Left ventricle myocardium inferior (tissue), 1 donor: Measurements from ENCODE around the gene OOEP. TPM values are rescaled to one million over a fixed set of nuclear protein-coding genes. Genes with fewer than 3 reads are reported as not detected.

Source experiments
- DNase-seq: peaks from one replicate; pipeline ENCODE4 v3.0.0-alpha.2; 2020
- H3K27ac ChIP-seq: fragments of 200-600 bp; replicated peaks from 2 replicates; pipeline ENCODE4 v1.8.0; 2021
- H3K27me3 ChIP-seq: fragments of 200-600 bp; 2 replicates; pipeline ENCODE4 v1.8.0; 2021; ENCODE audit warnings: low read depth
- H3K36me3 ChIP-seq: fragments of 200-600 bp; 2 replicates; pipeline ENCODE4 v1.8.0; 2021
- H3K4me1 ChIP-seq: fragments of 200-600 bp; 2 replicates; pipeline ENCODE4 v1.8.0; 2021
- H3K4me3 ChIP-seq: fragments of 200-600 bp; 2 replicates; pipeline ENCODE4 v1.8.0; 2021; ENCODE audit warnings: mild to moderate bottlenecking, moderate library complexity
- H3K9me3 ChIP-seq: fragments of 200-600 bp; replicated peaks from 2 replicates; pipeline ENCODE4 v1.8.0; 2021
- intact Hi-C: fragments of 100-400 bp; cut with micrococcal nuclease; formaldehyde crosslinking; loops from one replicate; pipeline ENCODE4 v1.11.0; 2022
- total RNA-seq: library from RNA; stranded (reverse); fragmentation: NEBNext Ultra II Directional; extraction: Animal tissue kit (Norgen Biotek cat#: 25700); gene quantifications from one replicate; pipeline ENCODE4 v1.2.1, GENCODE V29; 2021
- TF ChIP-seq, protein P1 (sequence below): fragments of 200-600 bp; IDR thresholded peaks from 2 replicates; pipeline ENCODE4 v1.8.0; 2021; ENCODE audit warnings: antibody characterized with exemption, mild to moderate bottlenecking, borderline replicate concordance
- donor health status: DM: no; HTN: yes; CAD: no; lungs with severe emphysema.

Gene OOEP
- total RNA-seq, 1 donor from 2014 or later: not detected

GRCh38 chr6:73364121-73364520 lies 5.6 kb downstream of the OOEP start:
- DNase-seq: no peak
- Histone ChIP-seq H3K36me3 (no peaks in the 10 kb centered on the region), H3K27me3 (peaks cover 11% of the 10 kb centered on the region), H3K4me1 (no peaks in the 10 kb centered on the region), H3K4me3 (no peak overlapping the region), H3K9me3 (no peaks in the 10 kb centered on the region), H3K27ac (no peak overlapping the region)
- TF ChIP-seq, protein P1, sequence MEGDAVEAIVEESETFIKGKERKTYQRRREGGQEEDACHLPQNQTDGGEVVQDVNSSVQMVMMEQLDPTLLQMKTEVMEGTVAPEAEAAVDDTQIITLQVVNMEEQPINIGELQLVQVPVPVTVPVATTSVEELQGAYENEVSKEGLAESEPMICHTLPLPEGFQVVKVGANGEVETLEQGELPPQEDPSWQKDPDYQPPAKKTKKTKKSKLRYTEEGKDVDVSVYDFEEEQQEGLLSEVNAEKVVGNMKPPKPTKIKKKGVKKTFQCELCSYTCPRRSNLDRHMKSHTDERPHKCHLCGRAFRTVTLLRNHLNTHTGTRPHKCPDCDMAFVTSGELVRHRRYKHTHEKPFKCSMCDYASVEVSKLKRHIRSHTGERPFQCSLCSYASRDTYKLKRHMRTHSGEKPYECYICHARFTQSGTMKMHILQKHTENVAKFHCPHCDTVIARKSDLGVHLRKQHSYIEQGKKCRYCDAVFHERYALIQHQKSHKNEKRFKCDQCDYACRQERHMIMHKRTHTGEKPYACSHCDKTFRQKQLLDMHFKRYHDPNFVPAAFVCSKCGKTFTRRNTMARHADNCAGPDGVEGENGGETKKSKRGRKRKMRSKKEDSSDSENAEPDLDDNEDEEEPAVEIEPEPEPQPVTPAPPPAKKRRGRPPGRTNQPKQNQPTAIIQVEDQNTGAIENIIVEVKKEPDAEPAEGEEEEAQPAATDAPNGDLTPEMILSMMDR: no peak
- intact Hi-C loops: no loop called here

- H3K4me3 ChIP-seq: no peak overlapping the region
- H3K4me1 ChIP-seq: no peaks in the 10 kb centered on the region
- DNase-seq: no peak
- no peak overlapping the region for H3K27ac ChIP-seq
- peaks cover 11% of the 10 kb centered on the region for H3K27me3 ChIP-seq
- no peaks in the 10 kb centered on the region for H3K36me3 ChIP-seq
- intact Hi-C loops: no loop called here
- TF ChIP-seq, protein P1: no peak
- H3K9me3 ChIP-seq: no peaks in the 10 kb centered on the region
Observed at GRCh38 chr6:73363537-73363875, 6.2 kb downstream of the OOEP start.

DNA sequence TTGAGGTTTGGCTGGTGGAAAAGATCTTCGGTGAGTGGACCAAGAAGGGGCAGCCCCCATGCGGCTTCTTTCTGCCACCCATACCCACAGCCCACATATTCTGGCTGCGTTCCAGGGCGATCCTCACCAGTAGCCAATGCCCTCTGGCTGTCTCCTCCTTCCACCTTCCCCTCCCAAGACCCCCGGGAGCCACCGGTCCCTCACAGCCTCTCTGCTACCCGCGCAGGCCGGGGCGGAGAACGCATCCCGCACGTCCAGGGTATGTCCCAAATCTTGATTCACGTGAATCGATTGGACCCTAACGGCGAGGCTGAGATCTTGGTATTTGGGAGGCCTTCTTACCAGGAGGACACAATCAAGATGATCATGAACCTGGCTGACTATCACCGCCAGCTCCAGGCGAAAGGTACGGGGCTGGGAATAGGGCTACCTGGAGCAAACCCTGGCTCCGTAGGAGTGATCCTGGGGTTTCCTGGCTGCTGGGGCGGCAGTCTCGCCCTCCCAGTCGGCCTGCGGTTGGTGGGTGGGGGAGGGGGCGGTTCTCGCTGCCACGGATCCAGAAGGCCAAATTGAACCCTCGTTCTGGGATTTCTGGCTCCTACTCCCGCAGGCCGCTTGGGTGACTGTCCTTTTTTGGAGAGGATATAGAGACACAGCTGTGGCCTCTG lies 6.7 kb downstream of the OOEP start:
- TF ChIP-seq, protein P1: no peak
- no peak for DNase-seq
- intact Hi-C loops: no loop called here

GRCh38 chr6:73362358-73362757 lies 7.3 kb downstream of the OOEP start, which contains the start of gene KHDC3L:
Gene KHDC3L (plus strand): TSS chr6:73362658. CDS start chr6:73362730, 72 bp downstream.
- DNase-seq: no peak
- TF ChIP-seq, protein P1: no peak
- Histone ChIP-seq H3K27ac (no peak within 1 kb of the TSS), H3K4me3 (no peak within 1 kb of the TSS), H3K36me3 (no peaks in the 10 kb centered on the region), H3K27me3 (peaks cover 11% of the 10 kb centered on the region), H3K4me1 (no peaks in the 10 kb centered on the region), H3K9me3 (no peaks in the 10 kb centered on the region)
- intact Hi-C loops: no loop called here

More for the DNA sequence above, 6.7 kb downstream of the OOEP start:
- Histone ChIP-seq H3K36me3 (no peaks in the 10 kb centered on the region), H3K27me3 (peaks cover 11% of the 10 kb centered on the region), H3K9me3 (no peaks in the 10 kb centered on the region), H3K4me1 (no peaks in the 10 kb centered on the region), H3K27ac (no peak overlapping the region), H3K4me3 (no peak overlapping the region)

DNA sequence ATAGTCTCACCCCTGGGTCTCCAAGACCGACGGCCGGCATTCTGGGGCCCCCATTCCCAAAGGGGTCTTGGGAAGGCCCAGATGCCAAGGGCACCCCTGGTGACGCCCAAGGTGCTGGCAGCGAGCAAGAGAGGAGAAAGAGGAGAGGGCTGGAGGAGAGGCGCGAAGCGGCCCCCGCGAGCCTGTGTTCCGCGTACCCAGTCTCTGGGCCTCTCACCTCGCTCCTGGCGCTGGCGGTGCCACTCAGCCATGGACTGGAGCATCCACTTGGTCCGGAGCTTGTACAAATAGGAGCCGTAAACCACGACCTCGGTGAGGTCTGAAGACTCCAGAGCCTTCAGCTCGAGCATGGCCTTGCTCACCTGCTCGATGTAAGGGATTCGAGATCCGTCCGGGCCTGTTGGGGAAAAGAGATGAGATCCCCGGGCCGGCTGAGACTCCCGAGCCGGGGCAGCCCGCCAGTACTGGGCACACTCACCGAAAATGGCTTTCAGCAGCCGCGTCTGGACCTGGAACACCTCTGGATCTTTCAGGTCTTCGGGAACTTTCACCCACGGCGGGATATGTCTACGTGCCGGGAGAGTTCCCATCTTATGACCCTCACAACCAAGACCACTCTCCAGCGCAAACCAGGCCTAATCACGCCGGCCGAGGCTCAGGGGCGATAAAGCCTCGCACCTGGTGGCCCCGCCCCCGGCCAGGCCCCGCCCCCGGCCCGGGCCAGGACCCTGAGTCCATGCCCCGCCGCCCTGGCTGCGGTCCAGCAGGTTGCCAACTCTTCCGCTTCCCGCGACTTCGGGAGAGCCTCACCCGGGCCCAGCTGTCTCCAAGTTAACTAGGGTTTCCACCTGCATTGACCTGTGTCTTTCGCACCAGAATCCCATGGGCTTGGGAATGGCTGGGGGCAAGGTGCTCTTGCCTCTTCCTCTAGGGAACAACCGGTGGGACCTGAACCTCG lies 15.8 kb downstream of the OOEP start, which contains the start of gene DPPA5:
TSS of gene DPPA5 (minus strand) at position 641 of the 958 bp plus-strand sequence. CDS start at position 590, 51 bp downstream.
- intact Hi-C loops: no loop called here
- Histone ChIP-seq H3K4me3 (no peak within 1 kb of the TSS), H3K36me3 (no peaks in the 10 kb centered on the region), H3K27me3 (peaks cover 55% of the 10 kb centered on the region), H3K4me1 (no peaks in the 10 kb centered on the region), H3K27ac (no peak within 1 kb of the TSS), H3K9me3 (no peaks in the 10 kb centered on the region)
- TF ChIP-seq, protein P1: no peak
- no peak for DNase-seq
